ENCODE measurements around the gene COBL.

The COBL gene

GRCh38 chr7:51274955-51275354 is 41.7 kb downstream of the COBL start:
- no peak for DNase-seq

GRCh38 chr7:51274001-51274400 is 42.6 kb downstream of the COBL start:
- no peak for DNase-seq

GRCh38 chr7:51273360-51273759 is 43.2 kb downstream of the COBL start:
- DNase-seq, result no peak

GRCh38 chr7:51270965-51271364 is 45.6 kb downstream of the COBL start:
- DNase-seq, result no peak

- DNase-seq, result no peak
Observed at GRCh38 chr7:51269911-51270310, 46.7 kb downstream of the COBL start.

GRCh38 chr7:51269321-51269720 is 47.3 kb downstream of the COBL start:
- DNase-seq, result no peak

- no peak for DNase-seq
Observed at GRCh38 chr7:51268859-51269258, 47.8 kb downstream of the COBL start.

GRCh38 chr7:51267169-51267568 is 49.4 kb downstream of the COBL start:
- DNase-seq, result no peak

GRCh38 chr7:51265066-51265907 is 51.3 kb downstream of the COBL start:
- no peak for DNase-seq

GRCh38 chr7:51263631-51264484 is 52.8 kb downstream of the COBL start:
- DNase-seq, result no peak

GRCh38 chr7:51262796-51263531 is 53.6 kb downstream of the COBL start:
- DNase-seq, result no peak

- DNase-seq, result no peak
Observed at GRCh38 chr7:51261950-51262795, 54.4 kb downstream of the COBL start.

GRCh38 chr7:51261117-51261835 is 55.3 kb downstream of the COBL start:
- no peak for DNase-seq

- no peak for DNase-seq
Observed at GRCh38 chr7:51260516-51260915, 56.1 kb downstream of the COBL start.

- no peak for DNase-seq
Observed at GRCh38 chr7:51259766-51260165, 56.8 kb downstream of the COBL start.

- DNase-seq, result no peak
Observed at GRCh38 chr7:51256916-51257315, 59.7 kb downstream of the COBL start.

GRCh38 chr7:51256209-51256781 is 60.3 kb downstream of the COBL start:
- DNase-seq, result no peak

- DNase-seq, result no peak
Observed at GRCh38 chr7:51255536-51256208, 60.9 kb downstream of the COBL start.

- no peak for DNase-seq
Observed at GRCh38 chr7:51255036-51255435, 61.6 kb downstream of the COBL start.

- no peak for DNase-seq
Observed at GRCh38 chr7:51253157-51253556, 63.5 kb downstream of the COBL start.

GRCh38 chr7:51251290-51251689 is 65.3 kb downstream of the COBL start:
- no peak for DNase-seq

All from NCI-H1417 treated with DMSO at 0.1 percent for 48 hours (cell line).